NK-92 (cell line): ENCODE results near the gene NFKBIZ.
"Not testable (repeated sequence)": the region's sequence is repeated elsewhere in the genome, so short reads cannot be mapped to it uniquely, and the experiment has no call there.

Experiments
- DNase-seq: peaks from one replicate; lab custom pipeline; 2025; ENCODE audit not compliant: unreplicated experiment; lab: John Stamatoyannopoulos, UW

The NFKBIZ gene

GRCh38 chr3:101868534-101869464, 19.5 kb downstream of the NFKBIZ start:
- DNase-seq: no peak

- DNase-seq: no peak
Measured at GRCh38 chr3:101870138-101870537, 20.8 kb downstream of the NFKBIZ start.

GRCh38 chr3:101873619-101874018, 24.3 kb downstream of the NFKBIZ start:
- no peak for DNase-seq

- no peak for DNase-seq
Measured at GRCh38 chr3:101876142-101876541, 26.8 kb downstream of the NFKBIZ start.

- DNase-seq: no peak
Measured at GRCh38 chr3:101878589-101878988, 29.3 kb downstream of the NFKBIZ start.

- DNase-seq: no peak
Measured at GRCh38 chr3:101879102-101879501, 29.8 kb downstream of the NFKBIZ start.

- no peak for DNase-seq
Measured at GRCh38 chr3:101879623-101880284, 30.4 kb downstream of the NFKBIZ start.

GRCh38 chr3:101884776-101885175, 35.5 kb downstream of the NFKBIZ start:
- DNase-seq: no peak

GRCh38 chr3:101885584-101885983, 36.3 kb downstream of the NFKBIZ start:
- not testable (repeated sequence) for DNase-seq

GRCh38 chr3:101886626-101887025, 37.3 kb downstream of the NFKBIZ start:
- no peak for DNase-seq

GRCh38 chr3:101888653-101889052, 39.3 kb downstream of the NFKBIZ start:
- DNase-seq: no peak

GRCh38 chr3:101890716-101891115, 41.4 kb downstream of the NFKBIZ start:
- no peak for DNase-seq

- DNase-seq: no peak
Measured at GRCh38 chr3:101892648-101893047, 43.3 kb downstream of the NFKBIZ start.

GRCh38 chr3:101896083-101896757, 46.9 kb downstream of the NFKBIZ start:
- no peak for DNase-seq

GRCh38 chr3:101897013-101897412, 47.7 kb downstream of the NFKBIZ start:
- DNase-seq: no peak

GRCh38 chr3:101898039-101898438, 48.7 kb downstream of the NFKBIZ start:
- DNase-seq: no peak

- DNase-seq: no peak
Measured at GRCh38 chr3:101898752-101899169, 49.4 kb downstream of the NFKBIZ start.

GRCh38 chr3:101900316-101900715, 51.0 kb downstream of the NFKBIZ start:
- no peak for DNase-seq

- no peak for DNase-seq
Measured at GRCh38 chr3:101900736-101901135, 51.4 kb downstream of the NFKBIZ start.

- DNase-seq: no peak
Measured at GRCh38 chr3:101902041-101902440, 52.7 kb downstream of the NFKBIZ start.

GRCh38 chr3:101903451-101903871, 54.1 kb downstream of the NFKBIZ start:
- DNase-seq: no peak

- DNase-seq: not testable (repeated sequence)
Measured at GRCh38 chr3:101905573-101905972, 56.3 kb downstream of the NFKBIZ start.
